Fibroblast of lung (primary cell): ENCODE data around the gene ZNF385B. TPM values are rescaled to one million over a fixed set of nuclear protein-coding genes. Genes with fewer than 3 reads are reported as not detected.
A peak's percentile ranks its signal among the peaks of the same experiment; 100 is the strongest.

ENCODE experiments used
- DNase-seq, 2 donors: peaks; one replicate each; pipeline versions ENCODE4 v3.0.0 to v3.0.0-alpha.2; 2010; ENCODE audit warnings: low read depth in 2 of 2
- H2AFZ ChIP-seq: 2 replicates; pipeline ENCODE4 v1.5.1; 2012; ENCODE audit warnings: low read length, control low read depth, inconsistent platforms
- H3K27ac ChIP-seq: 2 replicates; pipeline ENCODE4 v1.5.1; 2011; ENCODE audit warnings: low read length, control low read depth; ENCODE audit not compliant: insufficient read depth
- H3K27me3 ChIP-seq: 2 replicates; pipeline ENCODE4 v1.5.1; 2011; ENCODE audit warnings: mild to moderate bottlenecking, low read length; ENCODE audit not compliant: control insufficient read depth, insufficient read depth
- H3K36me3 ChIP-seq: 2 replicates; pipeline ENCODE4 v1.5.1; 2011; ENCODE audit warnings: low read length; ENCODE audit not compliant: control insufficient read depth, insufficient read depth
- H3K4me1 ChIP-seq: 2 replicates; pipeline ENCODE4 v1.5.1; 2011; ENCODE audit warnings: low read length; ENCODE audit not compliant: control insufficient read depth, insufficient read depth; ENCODE audit errors: extremely low read depth
- H3K4me2 ChIP-seq: 2 replicates; pipeline ENCODE4 v1.5.1; 2011; ENCODE audit warnings: low read length, control low read depth; ENCODE audit not compliant: insufficient read depth; ENCODE audit errors: extremely low read depth
- H3K4me3 ChIP-seq, 4 experiments: fragments of 200-600 bp in 1 of 4; sonication (generic) in 1 of 4; replicated peaks in 1 of 4; 2 replicates each; pipeline ENCODE4 v1.5.1; 2011 to 2016; ENCODE audit warnings: low read length in 4 of 4, low read depth in 3 of 4, mild to moderate bottlenecking in 3 of 4, control low read depth in 2 of 4, inconsistent platforms in 1 of 4, mixed read lengths in 1 of 4; ENCODE audit not compliant: insufficient read depth in 1 of 4; ENCODE audit errors: control extremely low read depth in 1 of 4
- H3K79me2 ChIP-seq: 2 replicates; pipeline ENCODE4 v1.5.1; 2012; ENCODE audit warnings: mild to moderate bottlenecking, low read length, inconsistent platforms; ENCODE audit not compliant: control insufficient read depth, insufficient read depth
- H3K9ac ChIP-seq: 2 replicates; pipeline ENCODE4 v1.5.1; 2011; ENCODE audit warnings: mild to moderate bottlenecking, low read length, control low read depth; ENCODE audit not compliant: insufficient read depth
- H3K9me3 ChIP-seq: 2 replicates; pipeline ENCODE4 v1.5.1; 2012; ENCODE audit warnings: low read depth, low read length; ENCODE audit not compliant: control insufficient read depth, insufficient read depth
- H4K20me1 ChIP-seq: 2 replicates; pipeline ENCODE4 v1.5.1; 2011; ENCODE audit warnings: low read length; ENCODE audit not compliant: control insufficient read depth, insufficient read depth; ENCODE audit errors: extremely low read depth
- EZH2 ChIP-seq: IDR thresholded peaks from 2 replicates; pipeline ENCODE4 v1.5.1; 2012; ENCODE audit warnings: low read length, control low read depth, mild to moderate bottlenecking; ENCODE audit errors: missing control alignments
- polyA plus RNA-seq, 2 donors: library from polyadenylated mRNA; depleted of rRNA in 1 of 2; stranded (reverse) in 1 of 2; unstranded in 1 of 2; fragments of >200 nt; gene quantifications; 2 replicates each; pipeline ENCODE4 v1.2.1, GENCODE V29; 2011 to 2012; ENCODE audit warnings: missing spikeins in 1 of 2
- total RNA-seq: library from RNA; depleted of rRNA; stranded (reverse); fragments of >200 nt; gene quantifications from 2 replicates; pipeline ENCODE4 v1.2.1, GENCODE V29; 2014
- TF ChIP-seq, protein P1 (sequence below), 2 donors: IDR thresholded peaks in 1 of 2; conservative IDR thresholded peaks in 1 of 2; 1 replicate in 1 of 2; 2 replicates in 1 of 2; pipeline ENCODE4 v1.5.1; 2011 to 2012; ENCODE audit warnings: low read length in 2 of 2, control low read depth in 1 of 2, inconsistent platforms in 1 of 2, low read depth in 1 of 2, mild to moderate bottlenecking in 1 of 2

ZNF385B gene
- total and polyA plus RNA-seq, 2 donors (not counting 1 experiment from before 2014, with no cell fraction given), result 0.06 TPM; not detected in 1

DNA sequence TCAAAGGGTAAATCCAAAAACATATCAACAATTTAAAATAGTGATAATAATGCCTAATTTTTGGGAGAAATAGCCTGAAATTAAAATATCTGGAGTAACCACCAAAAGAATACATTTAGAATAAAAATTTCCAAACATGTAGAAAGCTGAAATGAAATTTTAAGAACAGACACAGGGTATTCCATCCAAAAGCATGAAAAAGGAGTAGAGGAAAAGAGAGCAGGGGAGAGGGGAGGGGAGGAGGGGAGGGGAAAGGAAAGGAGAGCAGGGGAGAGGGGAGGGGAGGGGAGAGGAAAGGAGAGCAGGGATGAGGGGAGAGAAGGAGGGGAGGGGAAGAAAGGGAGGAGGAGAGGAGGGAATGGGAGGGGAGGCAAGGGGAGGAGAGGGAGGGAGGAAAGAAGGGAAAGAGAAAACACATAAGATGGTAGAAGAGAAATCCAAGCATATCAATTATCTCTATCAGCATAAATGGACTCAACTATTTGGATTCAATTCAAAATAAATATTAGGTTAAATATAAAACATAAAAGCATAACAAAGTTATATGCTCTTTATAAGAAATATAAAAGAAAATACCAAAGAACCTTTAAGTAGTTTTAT, 141.1 kb downstream of the ZNF385B start:
- Histone ChIP-seq H3K27me3 (no peaks in the 10 kb centered on the region), H3K9me3 (no peaks in the 10 kb centered on the region)
- no peak for DNase-seq

DNA sequence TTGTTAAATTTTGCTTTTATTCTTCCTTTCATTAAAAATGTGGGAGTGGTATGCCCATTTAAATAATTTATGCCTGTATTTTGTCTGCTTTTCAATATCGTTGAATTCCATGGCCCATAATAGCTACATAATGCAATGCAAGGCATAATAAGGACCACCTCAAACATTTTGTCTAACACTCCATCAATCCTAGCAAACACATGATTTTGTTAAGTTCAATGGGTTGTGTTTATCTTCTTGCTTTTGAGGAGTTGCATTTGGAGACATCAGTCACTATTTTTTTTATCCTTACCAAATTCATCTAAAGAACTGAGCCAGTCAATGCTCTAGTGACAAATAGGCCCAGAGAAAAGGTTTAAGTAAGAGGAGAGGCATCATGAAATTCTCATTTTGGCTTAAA, 145.5 kb downstream of the ZNF385B start:
- Histone ChIP-seq H3K4me1 (no peaks in the 10 kb centered on the region), H3K9me3 (no peaks in the 10 kb centered on the region), H3K9ac (no peak overlapping the region), H3K36me3 (no peaks in the 10 kb centered on the region), H2AFZ (no peak overlapping the region), H3K27me3 (no peaks in the 10 kb centered on the region), H3K4me3 (no peak overlapping the region), H3K27ac (no peak overlapping the region), H3K79me2 (no peaks in the 10 kb centered on the region), H3K4me2 (no peak overlapping the region), H4K20me1 (no peaks in the 10 kb centered on the region)
- TF ChIP-seq, protein P1, sequence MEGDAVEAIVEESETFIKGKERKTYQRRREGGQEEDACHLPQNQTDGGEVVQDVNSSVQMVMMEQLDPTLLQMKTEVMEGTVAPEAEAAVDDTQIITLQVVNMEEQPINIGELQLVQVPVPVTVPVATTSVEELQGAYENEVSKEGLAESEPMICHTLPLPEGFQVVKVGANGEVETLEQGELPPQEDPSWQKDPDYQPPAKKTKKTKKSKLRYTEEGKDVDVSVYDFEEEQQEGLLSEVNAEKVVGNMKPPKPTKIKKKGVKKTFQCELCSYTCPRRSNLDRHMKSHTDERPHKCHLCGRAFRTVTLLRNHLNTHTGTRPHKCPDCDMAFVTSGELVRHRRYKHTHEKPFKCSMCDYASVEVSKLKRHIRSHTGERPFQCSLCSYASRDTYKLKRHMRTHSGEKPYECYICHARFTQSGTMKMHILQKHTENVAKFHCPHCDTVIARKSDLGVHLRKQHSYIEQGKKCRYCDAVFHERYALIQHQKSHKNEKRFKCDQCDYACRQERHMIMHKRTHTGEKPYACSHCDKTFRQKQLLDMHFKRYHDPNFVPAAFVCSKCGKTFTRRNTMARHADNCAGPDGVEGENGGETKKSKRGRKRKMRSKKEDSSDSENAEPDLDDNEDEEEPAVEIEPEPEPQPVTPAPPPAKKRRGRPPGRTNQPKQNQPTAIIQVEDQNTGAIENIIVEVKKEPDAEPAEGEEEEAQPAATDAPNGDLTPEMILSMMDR (conservative IDR thresholded peaks at IDR 0.05 in 1 of 2, IDR thresholded peaks at IDR 0.05 in 1 of 2; ENCODE audit: low read depth in 1 of 2, low read length in 2 of 2), result no peak
- TF ChIP-seq EZH2, result no peak
- DNase-seq, result no peak

More for the DNA sequence above, 141.1 kb downstream of the ZNF385B start:
- Histone ChIP-seq H3K79me2 (no peaks in the 10 kb centered on the region), H4K20me1 (no peaks in the 10 kb centered on the region), H3K27ac (no peak overlapping the region), H3K9ac (no peak overlapping the region), H3K4me2 (no peak overlapping the region), H2AFZ (no peak overlapping the region), H3K4me1 (no peaks in the 10 kb centered on the region), H3K4me3 (no peak overlapping the region), H3K36me3 (no peaks in the 10 kb centered on the region)
- TF ChIP-seq, protein P1 (conservative IDR thresholded peaks at IDR 0.05 in 1 of 2, IDR thresholded peaks at IDR 0.05 in 1 of 2; ENCODE audit: low read depth in 1 of 2, low read length in 2 of 2), result no peak
- TF ChIP-seq EZH2, result no peak

DNA sequence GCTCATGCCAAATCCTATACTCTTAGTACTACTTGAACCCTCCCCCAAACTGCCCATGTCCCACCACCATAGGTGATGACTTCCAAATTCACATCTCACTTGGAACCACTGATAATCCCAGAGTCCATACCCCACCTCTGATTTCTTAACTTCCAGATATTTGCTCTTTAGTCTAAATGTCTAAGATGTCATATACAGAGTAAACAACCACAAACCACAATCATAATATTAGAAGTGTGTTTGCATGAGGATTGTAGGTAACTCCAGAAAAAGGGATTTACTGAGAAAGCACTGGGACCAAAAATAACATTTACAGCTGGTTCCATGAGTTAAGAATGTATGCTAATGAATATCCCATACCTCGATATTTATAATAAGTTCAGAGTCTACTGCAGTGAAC, 146.2 kb downstream of the ZNF385B start:
- H3K27me3 ChIP-seq, result no peaks in the 10 kb centered on the region
- peak in 1 of 2 donors; percentile 7 for DNase-seq
- TF ChIP-seq, protein P1 (conservative IDR thresholded peaks at IDR 0.05 in 1 of 2, IDR thresholded peaks at IDR 0.05 in 1 of 2; ENCODE audit: low read depth in 1 of 2, low read length in 2 of 2), result no peak
- TF ChIP-seq EZH2, result no peak
- no peaks in the 10 kb centered on the region for H3K36me3 ChIP-seq
- no peak overlapping the region for H3K9ac ChIP-seq
- no peak overlapping the region for H3K27ac ChIP-seq
- no peak overlapping the region for H2AFZ ChIP-seq
- H3K4me3 ChIP-seq, result no peak overlapping the region
- H3K79me2 ChIP-seq, result no peaks in the 10 kb centered on the region
- H3K4me1 ChIP-seq, result no peaks in the 10 kb centered on the region
- no peak overlapping the region for H3K4me2 ChIP-seq
- H4K20me1 ChIP-seq, result no peaks in the 10 kb centered on the region
- H3K9me3 ChIP-seq, result no peaks in the 10 kb centered on the region
